Liver (tissue), 3 donors: ENCODE results near the gene CILP.

Experiments used
- ATF3 ChIP-seq: IDR thresholded peaks from 2 replicates; pipeline ENCODE4 v1.6.1; 2016; ENCODE audit warnings: antibody characterized with exemption
- CTCF ChIP-seq: fragments of 150-350 bp; IDR thresholded peaks from 2 replicates; pipeline ENCODE4 v1.5.1; 2017; ENCODE audit warnings: improper control_type of control experiment, low read depth, low read length; ENCODE audit not compliant: missing input control
- EGR1 ChIP-seq, 2 donors: IDR thresholded peaks; 2 replicates each; pipeline ENCODE4 v1.6.1; 2016 to 2018; ENCODE audit warnings: antibody characterized with exemption in 2 of 2, low read depth in 2 of 2
- YY1 ChIP-seq: IDR thresholded peaks from 2 replicates; pipeline ENCODE4 v1.6.1; 2016; ENCODE audit warnings: antibody characterized with exemption, mild to moderate bottlenecking
- donor health status: healthy.
- donor health status: healthy.

- TF ChIP-seq CTCF (no peak), YY1 (no peak), EGR1 (IDR thresholded peaks at IDR 0.05; ENCODE audit: low read depth in 2 of 2) (no peak), ATF3 (no peak)
These were observed 20.0 kb upstream of the CILP start for GRCh38 chr15:65231306-65231705.
